Body of pancreas (tissue), 4 donors: ENCODE data around the gene LSM14B. TPM values are rescaled to one million over a fixed set of nuclear protein-coding genes. Genes with fewer than 3 reads are reported as not detected.

Source experiments
- ATAC-seq: fragments of 150-250 bp; one replicate; pipeline ENCODE4 v1.9.1; 2016
- DNase-seq, 4 donors: peaks; one replicate each; pipeline ENCODE4 v3.0.0-alpha.2; 2019
- H3K27ac ChIP-seq, 4 donors: fragments of 200-600 bp; sonication (generic); 1 replicate in 3 of 4; 2 replicates in 1 of 4; pipeline versions ENCODE4 v1.5.1 to v1.6.1; 2016 to 2019; ENCODE audit warnings: mild to moderate bottlenecking in 1 of 4, mixed read lengths in 1 of 4, moderate library complexity in 1 of 4
- H3K27me3 ChIP-seq, 2 donors: fragments of 200-600 bp; sonication (generic); one replicate each; pipeline ENCODE4 v1.6.0; 2016; ENCODE audit warnings: mild to moderate bottlenecking in 1 of 2
- H3K36me3 ChIP-seq, 2 donors: fragments of 200-600 bp; sonication (generic); replicated peaks in 1 of 2; 2 replicates each; pipeline ENCODE4 v1.5.1; 2016; ENCODE audit warnings: low read depth in 2 of 2; ENCODE audit not compliant: insufficient read depth in 1 of 2
- H3K4me1 ChIP-seq: fragments of 200-600 bp; sonication (generic); one replicate; pipeline ENCODE4 v1.6.0; 2016
- H3K4me3 ChIP-seq, 2 donors: fragments of 200-600 bp; sonication (generic); 1 replicate in 1 of 2; 2 replicates in 1 of 2; pipeline ENCODE4 v1.5.1; 2016 to 2019
- H3K9me3 ChIP-seq, 3 donors: fragments of 200-600 bp; sonication (generic); 1 replicate in 2 of 3; 2 replicates in 1 of 3; pipeline ENCODE4 v1.5.1; 2016
- POLR2A ChIP-seq, 3 donors: fragments of 450-650 bp; IDR thresholded peaks; one replicate each; pipeline ENCODE4 v1.6.1; 2016; ENCODE audit warnings: antibody characterized with exemption in 3 of 3, mild to moderate bottlenecking in 2 of 3
- WGBS, 2 donors: methylation state at CpG; one replicate each; pipeline ENCODE4 v1.1.5; 2017; 5-methylcytosine and 5-hydroxymethylcytosine counted together
- intact Hi-C: fragments of 100-400 bp; cut with DNase I; formaldehyde crosslinking; loops from one replicate; pipeline ENCODE4 v1.15.1; 2023
- total RNA-seq, 2 donors: library from RNA; depleted of rRNA; stranded (reverse); fragments of >200 nt; gene quantifications; one replicate each; pipeline ENCODE4 v1.1.0, GENCODE V29; 2016
- TF ChIP-seq, protein P1 (sequence below), 7 experiments: fragments of 450-650 bp in 4 of 7; fragments of 200-600 bp in 3 of 7; sonication (generic) in 3 of 7; IDR thresholded peaks; one replicate each; pipeline ENCODE4 v1.5.1; 2016 to 2019; ENCODE audit warnings: antibody characterized with exemption in 7 of 7

Gene LSM14B
- total RNA-seq, 2 donors from 2014 or later = 11.5 to 12.2 TPM

- H3K4me1 ChIP-seq = no peaks in the 10 kb centered on the region
- ATAC-seq (no peak), DNase-seq (no peak)
- H3K27me3 ChIP-seq = no peaks in the 10 kb centered on the region
- peaks cover 0 to 9% of the 10 kb centered on the region in 2 donors for H3K36me3 ChIP-seq
- H3K27ac ChIP-seq = no peak overlapping the region
- TF ChIP-seq, protein P1, sequence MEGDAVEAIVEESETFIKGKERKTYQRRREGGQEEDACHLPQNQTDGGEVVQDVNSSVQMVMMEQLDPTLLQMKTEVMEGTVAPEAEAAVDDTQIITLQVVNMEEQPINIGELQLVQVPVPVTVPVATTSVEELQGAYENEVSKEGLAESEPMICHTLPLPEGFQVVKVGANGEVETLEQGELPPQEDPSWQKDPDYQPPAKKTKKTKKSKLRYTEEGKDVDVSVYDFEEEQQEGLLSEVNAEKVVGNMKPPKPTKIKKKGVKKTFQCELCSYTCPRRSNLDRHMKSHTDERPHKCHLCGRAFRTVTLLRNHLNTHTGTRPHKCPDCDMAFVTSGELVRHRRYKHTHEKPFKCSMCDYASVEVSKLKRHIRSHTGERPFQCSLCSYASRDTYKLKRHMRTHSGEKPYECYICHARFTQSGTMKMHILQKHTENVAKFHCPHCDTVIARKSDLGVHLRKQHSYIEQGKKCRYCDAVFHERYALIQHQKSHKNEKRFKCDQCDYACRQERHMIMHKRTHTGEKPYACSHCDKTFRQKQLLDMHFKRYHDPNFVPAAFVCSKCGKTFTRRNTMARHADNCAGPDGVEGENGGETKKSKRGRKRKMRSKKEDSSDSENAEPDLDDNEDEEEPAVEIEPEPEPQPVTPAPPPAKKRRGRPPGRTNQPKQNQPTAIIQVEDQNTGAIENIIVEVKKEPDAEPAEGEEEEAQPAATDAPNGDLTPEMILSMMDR (IDR thresholded peaks at IDR 0.05) = no peak
- WGBS, 2 donors = 94 to 96% methylated on average over 28 of the region's 28 CpGs
- H3K4me3 ChIP-seq = no peak overlapping the region
- H3K9me3 ChIP-seq = no peaks in the 10 kb centered on the region
- intact Hi-C loops = no loop called here
These were observed 51.9 kb downstream of the LSM14B start for GRCh38 chr20:62174021-62174804.

GRCh38 chr20:62174870-62175624, 52.8 kb downstream of the LSM14B start:
- intact Hi-C loops = no loop called here
- DNase-seq (no peak), ATAC-seq (no peak)
- Histone ChIP-seq H3K9me3 (no peaks in the 10 kb centered on the region), H3K27me3 (no peaks in the 10 kb centered on the region), H3K27ac (no peak overlapping the region), H3K4me3 (no peak overlapping the region), H3K4me1 (no peaks in the 10 kb centered on the region), H3K36me3 (peaks cover 0 to 9% of the 10 kb centered on the region in 2 donors)
- 95 to 97% methylated on average over 22 to 26 of the region's 26 CpGs for WGBS, 2 donors
- no peak for TF ChIP-seq POLR2A (IDR thresholded peaks at IDR 0.05)
- TF ChIP-seq, protein P1 (IDR thresholded peaks at IDR 0.05) = no peak

- Histone ChIP-seq H3K9me3 (no peaks in the 10 kb centered on the region), H3K27me3 (no peaks in the 10 kb centered on the region), H3K27ac (no peak overlapping the region), H3K36me3 (peaks cover 0 to 9% of the 10 kb centered on the region in 2 donors), H3K4me1 (no peaks in the 10 kb centered on the region), H3K4me3 (no peak overlapping the region)
- TF ChIP-seq, protein P1 (IDR thresholded peaks at IDR 0.05) = no peak
- TF ChIP-seq POLR2A (IDR thresholded peaks at IDR 0.05) = no peak
- intact Hi-C loops = no loop called here
- no peak for ATAC-seq
- WGBS, 2 donors = 78 to 90% methylated on average over 6 to 10 of the region's 10 CpGs
- no peak for DNase-seq
These were observed 53.4 kb downstream of the LSM14B start for GRCh38 chr20:62175711-62176110.

- 86 to 89% methylated on average over 15 of the region's 15 CpGs for WGBS, 2 donors
- peaks cover 2% of the 10 kb centered on the region for H3K4me1 ChIP-seq
- H3K27ac ChIP-seq = no peak overlapping the region
- H3K36me3 ChIP-seq = peaks cover 0 to 9% of the 10 kb centered on the region in 2 donors
- no peaks in the 10 kb centered on the region for H3K27me3 ChIP-seq
- H3K4me3 ChIP-seq = no peak overlapping the region
- DNase-seq (no peak), ATAC-seq (no peak)
- no peaks in the 10 kb centered on the region for H3K9me3 ChIP-seq
- intact Hi-C loops = no loop called here
- no peak for TF ChIP-seq POLR2A (IDR thresholded peaks at IDR 0.05)
- TF ChIP-seq, protein P1 (IDR thresholded peaks at IDR 0.05) = no peak
These were observed 54.6 kb downstream of the LSM14B start for GRCh38 chr20:62176866-62177265.
